Mesothelial cell of epicardium (in vitro differentiated cells): ENCODE data around the gene NTM. TPM values are rescaled to one million over a fixed set of nuclear protein-coding genes. Genes with fewer than 3 reads are reported as not detected.

ENCODE experiments used
- DNase-seq, 2 experiments: peaks; one replicate each; pipeline ENCODE4 v3.0.0; 2021; ENCODE audit warnings: low spot score in 2 of 2; ENCODE audit not compliant: unreplicated experiment in 2 of 2
- H3K27ac Mint-ChIP-seq: 2 replicates; pipeline ENCODE4 v1.8.0; 2021; ENCODE audit warnings: mixed read lengths
- H3K27me3 Mint-ChIP-seq: 2 replicates; pipeline ENCODE4 v1.8.0; 2021; ENCODE audit warnings: low read depth, mixed read lengths
- H3K36me3 Mint-ChIP-seq: 2 replicates; pipeline ENCODE4 v1.8.0; 2021; ENCODE audit warnings: mixed read lengths
- H3K4me1 Mint-ChIP-seq: 2 replicates; pipeline ENCODE4 v1.8.0; 2021; ENCODE audit warnings: mixed read lengths
- H3K4me3 Mint-ChIP-seq: 2 replicates; pipeline ENCODE4 v1.8.0; 2021; ENCODE audit warnings: mild to moderate bottlenecking, moderate library complexity, mixed read lengths
- H3K9me3 Mint-ChIP-seq: 2 replicates; pipeline ENCODE4 v1.8.0; 2021; ENCODE audit warnings: mixed read lengths
- total RNA-seq: library from RNA; stranded (reverse); gene quantifications from 3 replicates; pipeline ENCODE4 v1.2.1, GENCODE V29; 2021
- TF ChIP-seq, protein P1 (sequence below): fragments of 200-600 bp; sonication (generic); IDR thresholded peaks from one replicate; pipeline ENCODE4 v1.5.0; 2021; ENCODE audit warnings: antibody characterized with exemption; ENCODE audit not compliant: unreplicated experiment

Gene NTM
- total RNA-seq, 1 donor from 2014 or later: 3.9 TPM

- no peaks in the 10 kb centered on the region for H3K36me3 Mint-ChIP-seq
- H3K4me1 Mint-ChIP-seq: no peaks in the 10 kb centered on the region
- H3K4me3 Mint-ChIP-seq: no peak overlapping the region
- DNase-seq: no peak
- TF ChIP-seq, protein P1, sequence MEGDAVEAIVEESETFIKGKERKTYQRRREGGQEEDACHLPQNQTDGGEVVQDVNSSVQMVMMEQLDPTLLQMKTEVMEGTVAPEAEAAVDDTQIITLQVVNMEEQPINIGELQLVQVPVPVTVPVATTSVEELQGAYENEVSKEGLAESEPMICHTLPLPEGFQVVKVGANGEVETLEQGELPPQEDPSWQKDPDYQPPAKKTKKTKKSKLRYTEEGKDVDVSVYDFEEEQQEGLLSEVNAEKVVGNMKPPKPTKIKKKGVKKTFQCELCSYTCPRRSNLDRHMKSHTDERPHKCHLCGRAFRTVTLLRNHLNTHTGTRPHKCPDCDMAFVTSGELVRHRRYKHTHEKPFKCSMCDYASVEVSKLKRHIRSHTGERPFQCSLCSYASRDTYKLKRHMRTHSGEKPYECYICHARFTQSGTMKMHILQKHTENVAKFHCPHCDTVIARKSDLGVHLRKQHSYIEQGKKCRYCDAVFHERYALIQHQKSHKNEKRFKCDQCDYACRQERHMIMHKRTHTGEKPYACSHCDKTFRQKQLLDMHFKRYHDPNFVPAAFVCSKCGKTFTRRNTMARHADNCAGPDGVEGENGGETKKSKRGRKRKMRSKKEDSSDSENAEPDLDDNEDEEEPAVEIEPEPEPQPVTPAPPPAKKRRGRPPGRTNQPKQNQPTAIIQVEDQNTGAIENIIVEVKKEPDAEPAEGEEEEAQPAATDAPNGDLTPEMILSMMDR: no peak
- H3K27ac Mint-ChIP-seq: no peak overlapping the region
- H3K9me3 Mint-ChIP-seq: no peaks in the 10 kb centered on the region
- peaks cover 93% of the 10 kb centered on the region for H3K27me3 Mint-ChIP-seq
Observed at GRCh38 chr11:132008872-132009271, 638.5 kb downstream of the NTM start.

- DNase-seq: no peak
- H3K27me3 Mint-ChIP-seq: peaks cover 51% of the 10 kb centered on the region
- H3K9me3 Mint-ChIP-seq: no peaks in the 10 kb centered on the region
- peaks cover 7% of the 10 kb centered on the region for H3K4me1 Mint-ChIP-seq
- no peak overlapping the region for H3K27ac Mint-ChIP-seq
- TF ChIP-seq, protein P1: no peak
- no peaks in the 10 kb centered on the region for H3K36me3 Mint-ChIP-seq
- H3K4me3 Mint-ChIP-seq: no peak overlapping the region
Observed at GRCh38 chr11:132020001-132020400, 649.6 kb downstream of the NTM start.

- no peak overlapping the region for H3K4me3 Mint-ChIP-seq
- H3K36me3 Mint-ChIP-seq: no peaks in the 10 kb centered on the region
- H3K9me3 Mint-ChIP-seq: no peaks in the 10 kb centered on the region
- peaks cover 7% of the 10 kb centered on the region for H3K4me1 Mint-ChIP-seq
- H3K27ac Mint-ChIP-seq: no peak overlapping the region
- TF ChIP-seq, protein P1: no peak
- H3K27me3 Mint-ChIP-seq: peaks cover 56% of the 10 kb centered on the region
- no peak for DNase-seq
Observed at GRCh38 chr11:132022285-132022684, 651.9 kb downstream of the NTM start.

GRCh38 chr11:132022733-132023478 is 652.5 kb downstream of the NTM start:
- Mint-ChIP-seq H3K27me3 (peaks cover 56% of the 10 kb centered on the region), H3K9me3 (no peaks in the 10 kb centered on the region), H3K4me1 (peaks cover 7% of the 10 kb centered on the region), H3K4me3 (no peak overlapping the region), H3K36me3 (no peaks in the 10 kb centered on the region), H3K27ac (no peak overlapping the region)
- TF ChIP-seq, protein P1: no peak
- no peak for DNase-seq

GRCh38 chr11:132024587-132025295 is 654.3 kb downstream of the NTM start:
- Mint-ChIP-seq H3K9me3 (no peaks in the 10 kb centered on the region), H3K4me1 (peaks cover 7% of the 10 kb centered on the region), H3K27ac (no peak overlapping the region), H3K36me3 (no peaks in the 10 kb centered on the region), H3K4me3 (no peak overlapping the region), H3K27me3 (peaks cover 47% of the 10 kb centered on the region)
- no peak for DNase-seq
- TF ChIP-seq, protein P1: no peak
